Measurements from ENCODE around the gene ZNF329.

GRCh38 chr19:58166708-58167280 lies 16.2 kb upstream of the ZNF329 start:
- no peak for TF ChIP-seq CTCF (IDR thresholded peaks at IDR 0.05 in 2 of 3, conservative IDR thresholded peaks at IDR 0.05 in 1 of 3; ENCODE audit: borderline replicate concordance in 1 of 3, insufficient read depth in 1 of 3, low read depth in 2 of 3, low read length in 2 of 3)
- TF ChIP-seq POLR2A (IDR thresholded peaks at IDR 0.05; ENCODE audit: borderline replicate concordance, extremely low read depth, insufficient read depth, insufficient read length) = no peak
- TF ChIP-seq RAD21 (IDR thresholded peaks at IDR 0.05; ENCODE audit: low read depth) = no peak
- no peak for TF ChIP-seq EZH2phosphoT487 (IDR thresholded peaks at IDR 0.05; ENCODE audit: borderline replicate concordance)
